ENCODE results near the gene ZBTB39.

GRCh38 chr12:57029457-57029856 is 23.1 kb upstream of the ZBTB39 start:
- no peak for TF ChIP-seq CTCF (IDR thresholded peaks at IDR 0.05; ENCODE audit: insufficient read depth, low read length, poor library complexity, severe bottlenecking)
- TF ChIP-seq EZH2phosphoT487 (conservative IDR thresholded peaks at IDR 0.05; ENCODE audit: low read length) = no peak
